Naive B cell (primary cell): ENCODE results near the gene WASF2. TPM values are rescaled to one million over a fixed set of nuclear protein-coding genes. Genes with fewer than 3 reads are reported as not detected.
"Not testable (repeated sequence)": the region's sequence is repeated elsewhere in the genome, so short reads cannot be mapped to it uniquely, and the experiment has no call there.

Source experiments
- ATAC-seq, 2 donors: fragments of 150-1000 bp; cut with Tn5 transposase; 2 replicates each; pipeline ENCODE4 v1.10.0; 2021; ENCODE audit warnings: low read depth in 2 of 2, mild to moderate bottlenecking in 2 of 2, moderate library complexity in 2 of 2
- DNase-seq: peaks from one replicate; pipeline ENCODE4 v3.0.0; 2022
- H3K27ac Mint-ChIP-seq, 6 donors: one replicate each; pipeline ENCODE4 v1.8.0; 2020 to 2022; ENCODE audit warnings: mild to moderate bottlenecking in 6 of 6, mixed read lengths in 6 of 6, moderate library complexity in 5 of 6, inconsistent platforms in 2 of 6
- H3K27me3 Mint-ChIP-seq, 3 donors: one replicate each; pipeline ENCODE4 v1.8.0; 2021 to 2022; ENCODE audit warnings: mixed read lengths in 3 of 3, mild to moderate bottlenecking in 1 of 3
- H3K36me3 Mint-ChIP-seq, 2 donors: one replicate each; pipeline ENCODE4 v1.8.0; 2020 to 2022; ENCODE audit warnings: mixed read lengths in 2 of 2, inconsistent platforms in 1 of 2, mild to moderate bottlenecking in 1 of 2
- H3K4me1 Mint-ChIP-seq, 3 donors: one replicate each; pipeline ENCODE4 v1.8.0; 2020 to 2022; ENCODE audit warnings: mixed read lengths in 3 of 3, inconsistent platforms in 1 of 3, mild to moderate bottlenecking in 1 of 3, moderate library complexity in 1 of 3
- H3K4me3 Mint-ChIP-seq, 8 donors: one replicate each; pipeline ENCODE4 v1.8.0; 2020 to 2022; ENCODE audit warnings: mild to moderate bottlenecking in 8 of 8, mixed read lengths in 8 of 8, moderate library complexity in 8 of 8, inconsistent platforms in 2 of 8
- H3K9me3 Mint-ChIP-seq, 7 donors: one replicate each; pipeline ENCODE4 v1.8.0; 2020 to 2022; ENCODE audit warnings: mixed read lengths in 7 of 7, mild to moderate bottlenecking in 5 of 7, inconsistent platforms in 2 of 7, moderate library complexity in 1 of 7
- polyA plus RNA-seq, 6 donors: library from polyadenylated mRNA; unstranded; fragments of 300-500 nt; fragmentation: Illumina TruSeq; gene quantifications; one replicate each; pipeline ENCODE4 v1.2.3, GENCODE V29; 2021; ENCODE audit warnings: low read depth in 6 of 6

WASF2 gene
- polyA plus RNA-seq, 6 donors from 2014 or later: 33.1 to 121 (median 83.3) TPM

- ATAC-seq, H3K27me3 Mint-ChIP-seq, H3K4me3 Mint-ChIP-seq, H3K9me3 Mint-ChIP-seq, H3K36me3 Mint-ChIP-seq, DNase-seq, H3K4me1 Mint-ChIP-seq: not testable (repeated sequence)
- H3K27ac Mint-ChIP-seq: peak overlapping the region in 1 of 6 donors; percentile 72
Measured at GRCh38 chr1:27501159-27501558, 11.2 kb upstream of the WASF2 start.

- Mint-ChIP-seq H3K4me3 (no peak overlapping the region), H3K27ac (peak overlapping the region in 1 of 6 donors; percentile 69), H3K4me1 (peaks cover 4 to 5% (median 4%) of the 10 kb centered on the region in 3 donors), H3K36me3 (no peaks in the 10 kb centered on the region), H3K9me3 (no peaks in the 10 kb centered on the region), H3K27me3 (no peaks in the 10 kb centered on the region)
- ATAC-seq: no peak
- DNase-seq: no peak
Measured at GRCh38 chr1:27499142-27499541, 9.2 kb upstream of the WASF2 start.

GRCh38 chr1:27496604-27497155 is 6.7 kb upstream of the WASF2 start:
- Mint-ChIP-seq H3K4me3 (no peak overlapping the region), H3K27ac (peak overlapping the region in 1 of 6 donors; percentile 88), H3K36me3 (no peaks in the 10 kb centered on the region), H3K27me3 (no peaks in the 10 kb centered on the region), H3K9me3 (no peaks in the 10 kb centered on the region), H3K4me1 (peaks cover 21 to 24% (median 22%) of the 10 kb centered on the region in 3 donors)
- DNase-seq (no peak), ATAC-seq (no peak)

GRCh38 chr1:27492796-27493195 is 2.8 kb upstream of the WASF2 start:
- Mint-ChIP-seq H3K27ac (peak overlapping the region; percentile 60 to 96 (median 80)), H3K4me3 (peak overlapping the region in 7 of 8 donors; percentile 26 to 99 (median 65)), H3K27me3 (no peaks in the 10 kb centered on the region), H3K9me3 (peaks cover 0 to 4% (median 0%) of the 10 kb centered on the region in 7 donors), H3K4me1 (peaks cover 37 to 51% (median 51%) of the 10 kb centered on the region in 3 donors), H3K36me3 (peaks cover 0 to 7% of the 10 kb centered on the region in 2 donors)
- DNase-seq (no peak), ATAC-seq (no peak)

- H3K36me3 Mint-ChIP-seq: peaks cover 0 to 7% of the 10 kb centered on the region in 2 donors
- H3K27me3 Mint-ChIP-seq: no peaks in the 10 kb centered on the region
- peak overlapping the region; percentile 85 to 98 (median 96) for H3K27ac Mint-ChIP-seq
- DNase-seq (peak; percentile 62), ATAC-seq (peak; percentile 32 to 37)
- peak overlapping the region; percentile 58 to 99 (median 90) for H3K4me3 Mint-ChIP-seq
- H3K9me3 Mint-ChIP-seq: peaks cover 0 to 4% (median 0%) of the 10 kb centered on the region in 7 donors
- H3K4me1 Mint-ChIP-seq: peaks cover 38 to 51% (median 49%) of the 10 kb centered on the region in 3 donors
Measured at GRCh38 chr1:27491748-27492700, 2.1 kb upstream of the WASF2 start.

- Mint-ChIP-seq H3K4me1 (peaks cover 38 to 66% (median 54%) of the 10 kb centered on the region in 3 donors), H3K9me3 (peaks cover 0 to 4% (median 0%) of the 10 kb centered on the region in 7 donors), H3K4me3 (peak overlapping the region; percentile 89 to 99 (median 97)), H3K27ac (peak overlapping the region; percentile 91 to 99 (median 98)), H3K27me3 (no peaks in the 10 kb centered on the region), H3K36me3 (peaks cover 0 to 7% of the 10 kb centered on the region in 2 donors)
- DNase-seq (no peak), ATAC-seq (peak; percentile 13 to 14)
Measured at GRCh38 chr1:27489501-27489972, 430 bp downstream of the WASF2 start.

- H3K4me1 Mint-ChIP-seq: peaks cover 43 to 75% (median 62%) of the 10 kb centered on the region in 3 donors
- peaks cover 0 to 4% (median 0%) of the 10 kb centered on the region in 7 donors for H3K9me3 Mint-ChIP-seq
- H3K27me3 Mint-ChIP-seq: no peaks in the 10 kb centered on the region
- peak overlapping the region; percentile 89 to 99 (median 97) for H3K4me3 Mint-ChIP-seq
- ATAC-seq: no peak
- peak overlapping the region; percentile 72 to 99 (median 94) for H3K27ac Mint-ChIP-seq
- DNase-seq: peak; percentile 40
- peaks cover 0 to 7% of the 10 kb centered on the region in 2 donors for H3K36me3 Mint-ChIP-seq
Measured at GRCh38 chr1:27487966-27488884, 1.7 kb downstream of the WASF2 start.

- peak overlapping the region in 3 of 6 donors; percentile 42 to 65 (median 49) for H3K27ac Mint-ChIP-seq
- H3K36me3 Mint-ChIP-seq: peaks cover 0 to 7% of the 10 kb centered on the region in 2 donors
- H3K4me1 Mint-ChIP-seq: peaks cover 39 to 77% (median 67%) of the 10 kb centered on the region in 3 donors
- H3K9me3 Mint-ChIP-seq: peaks cover 0 to 4% (median 0%) of the 10 kb centered on the region in 7 donors
- H3K27me3 Mint-ChIP-seq: no peaks in the 10 kb centered on the region
- no peak for DNase-seq
- no peak for ATAC-seq
- H3K4me3 Mint-ChIP-seq: peak overlapping the region in 4 of 8 donors; percentile 27 to 71 (median 45)
Measured at GRCh38 chr1:27485363-27485762, 4.6 kb downstream of the WASF2 start.

GRCh38 chr1:27483659-27484058 is 6.3 kb downstream of the WASF2 start:
- Mint-ChIP-seq H3K4me1 (peaks cover 35 to 82% (median 62%) of the 10 kb centered on the region in 3 donors), H3K36me3 (no peaks in the 10 kb centered on the region), H3K4me3 (peak overlapping the region in 6 of 8 donors; percentile 41 to 76 (median 51)), H3K27ac (peak overlapping the region; percentile 22 to 97 (median 88)), H3K27me3 (no peaks in the 10 kb centered on the region), H3K9me3 (no peaks in the 10 kb centered on the region)
- DNase-seq: no peak
- ATAC-seq: no peak

- Mint-ChIP-seq H3K36me3 (peaks cover 6 to 8% of the 10 kb centered on the region in 2 donors), H3K4me1 (peaks cover 32 to 86% (median 64%) of the 10 kb centered on the region in 3 donors), H3K4me3 (peak overlapping the region; percentile 6 to 77 (median 63)), H3K27ac (peak overlapping the region; percentile 12 to 97 (median 84)), H3K27me3 (no peaks in the 10 kb centered on the region), H3K9me3 (peaks cover 0 to 4% (median 2%) of the 10 kb centered on the region in 7 donors)
- ATAC-seq (peak in 1 of 2 donors; percentile 22), DNase-seq (no peak)
Measured at GRCh38 chr1:27481994-27482620, 7.9 kb downstream of the WASF2 start.

- ATAC-seq (peak; percentile 66 to 69), DNase-seq (peak; percentile 37)
- Mint-ChIP-seq H3K36me3 (peaks cover 8 to 17% of the 10 kb centered on the region in 2 donors), H3K27ac (peak overlapping the region; percentile 91 to 98 (median 97)), H3K9me3 (peaks cover 0 to 4% (median 2%) of the 10 kb centered on the region in 7 donors), H3K27me3 (no peaks in the 10 kb centered on the region), H3K4me1 (peaks cover 52 to 94% (median 81%) of the 10 kb centered on the region in 3 donors), H3K4me3 (peak overlapping the region; percentile 22 to 87 (median 80))
Measured at GRCh38 chr1:27478098-27478497, 11.9 kb downstream of the WASF2 start.

GRCh38 chr1:27476237-27476636 is 13.7 kb downstream of the WASF2 start:
- Mint-ChIP-seq H3K27ac (peak overlapping the region; percentile 30 to 95 (median 68)), H3K27me3 (no peaks in the 10 kb centered on the region), H3K9me3 (peaks cover 0 to 4% (median 2%) of the 10 kb centered on the region in 7 donors), H3K36me3 (peaks cover 8 to 22% of the 10 kb centered on the region in 2 donors), H3K4me1 (peaks cover 47 to 94% (median 79%) of the 10 kb centered on the region in 3 donors), H3K4me3 (peak overlapping the region in 5 of 8 donors; percentile 40 to 80 (median 55))
- DNase-seq (no peak), ATAC-seq (no peak)
